HepG2 (cell line): ENCODE data around the gene GRB7. TPM values are rescaled to one million over a fixed set of nuclear protein-coding genes. Genes with fewer than 3 reads are reported as not detected.
A peak's percentile ranks its signal among the peaks of the same experiment; 100 is the strongest.

Experiments
- ARNT2 ChIP-seq: sonication (generic); formaldehyde crosslinking; IDR thresholded peaks from 2 replicates; pipeline ENCODE4 v1.8.0; 2022; ENCODE audit warnings: mild to moderate bottlenecking, low read depth, missing genetic modification reagents, moderate library complexity
- ATF1 ChIP-seq: IDR thresholded peaks from 2 replicates; pipeline ENCODE4 v1.6.1; 2016; ENCODE audit warnings: mild to moderate bottlenecking, control low read depth
- BCLAF1 ChIP-seq: fragments of 450-650 bp; IDR thresholded peaks from 2 replicates; pipeline ENCODE4 v1.6.1; 2017; ENCODE audit warnings: mild to moderate bottlenecking
- CEBPG ChIP-seq: IDR thresholded peaks from 2 replicates; pipeline ENCODE4 v1.6.1; 2016
- NR2C2 ChIP-seq: sonication (generic); formaldehyde crosslinking; IDR thresholded peaks from 2 replicates; pipeline ENCODE4 v1.4.0; 2020; ENCODE audit warnings: missing genetic modification reagents, mild to moderate bottlenecking, moderate library complexity, borderline replicate concordance
- SIN3B ChIP-seq: fragments of 150-350 bp; IDR thresholded peaks from 2 replicates; pipeline ENCODE4 v1.6.1; 2014; ENCODE audit warnings: low read length
- SYNCRIP ChIP-seq: fragments of 200-400 bp; formaldehyde crosslinking; IDR thresholded peaks from 2 replicates; pipeline ENCODE4 v1.6.1; 2018; ENCODE audit warnings: mild to moderate bottlenecking, low read depth, low read length; ENCODE audit not compliant: insufficient read depth
- TIGD3 ChIP-seq: sonication (generic); formaldehyde crosslinking; IDR thresholded peaks from 2 replicates; pipeline ENCODE4 v1.5.1; 2020; ENCODE audit warnings: mild to moderate bottlenecking, missing genetic modification reagents, borderline replicate concordance
- ZFP36L1 ChIP-seq: sonication (generic); formaldehyde crosslinking; IDR thresholded peaks from 2 replicates; pipeline ENCODE4 v1.8.0; 2022; ENCODE audit warnings: mild to moderate bottlenecking, missing genetic modification reagents, moderate library complexity
- ZNF136 ChIP-seq: sonication (generic); formaldehyde crosslinking; IDR thresholded peaks from 2 replicates; pipeline ENCODE4 v1.8.1; 2022; ENCODE audit warnings: low read depth, mild to moderate bottlenecking, moderate library complexity, missing genetic modification reagents
- ZNF503 ChIP-seq: sonication (generic); formaldehyde crosslinking; IDR thresholded peaks from 2 replicates; pipeline ENCODE4 v1.4.0; 2020; ENCODE audit warnings: missing genetic modification reagents
- ZNF550 ChIP-seq: sonication (generic); formaldehyde crosslinking; IDR thresholded peaks from 2 replicates; pipeline ENCODE4 v1.4.0; 2020; ENCODE audit warnings: mild to moderate bottlenecking, missing genetic modification reagents, borderline replicate concordance
- ZNF644 ChIP-seq: IDR thresholded peaks from 2 replicates; pipeline ENCODE4 v1.6.1; 2016; ENCODE audit warnings: low read depth
- ZZZ3 ChIP-seq: sonication (generic); formaldehyde crosslinking; IDR thresholded peaks from 2 replicates; pipeline ENCODE4 v1.4.0; 2020; ENCODE audit warnings: missing genetic modification reagents, mild to moderate bottlenecking, borderline replicate concordance
- polyA plus RNA-seq, 8 experiments: library from polyadenylated mRNA; depleted of rRNA in 3 of 8; stranded (reverse) in 7 of 8; unstranded in 1 of 8; fragments of >200 nt; fragmentation: Illumina TruSeq in 4 of 8; extraction: Trizol in 4 of 8; gene quantifications; 2 replicates each; pipeline versions ENCODE4 v1.2.1 to v1.2.3, GENCODE V29; 2011 to 2016; ENCODE audit warnings: low read depth in 4 of 8, missing spikeins in 1 of 8, mixed read lengths in 1 of 8; ENCODE audit not compliant: insufficient read depth in 1 of 8
- total RNA-seq, 5 experiments: library from RNA; depleted of rRNA; stranded (reverse); fragments of >200 nt; fragmentation: Illumina TruSeq; extraction: Trizol; gene quantifications; 2 replicates each; pipeline ENCODE4 v1.2.3, GENCODE V29; 2016; ENCODE audit warnings: low read depth in 1 of 5
- TF ChIP-seq, protein P1 (sequence below): sonication (generic); formaldehyde crosslinking; IDR thresholded peaks from 2 replicates; pipeline ENCODE4 v1.5.0; 2020; ENCODE audit warnings: missing genetic modification reagents
- TF ChIP-seq, protein P2 (sequence below): sonication (generic); formaldehyde crosslinking; IDR thresholded peaks from 2 replicates; pipeline ENCODE4 v1.4.0; 2020; ENCODE audit warnings: mild to moderate bottlenecking, missing genetic modification reagents
- TF ChIP-seq, protein P3 (sequence below): sonication (generic); formaldehyde crosslinking; IDR thresholded peaks from 2 replicates; pipeline ENCODE4 v1.4.0; 2020; ENCODE audit warnings: missing genetic modification reagents

Gene GRB7
- total and polyA plus RNA-seq, 2 of the 13 experiments (the other 11 are each of a cell fraction or from before 2014, with no cell fraction given) = 60.2 to 77.7 TPM

DNA sequence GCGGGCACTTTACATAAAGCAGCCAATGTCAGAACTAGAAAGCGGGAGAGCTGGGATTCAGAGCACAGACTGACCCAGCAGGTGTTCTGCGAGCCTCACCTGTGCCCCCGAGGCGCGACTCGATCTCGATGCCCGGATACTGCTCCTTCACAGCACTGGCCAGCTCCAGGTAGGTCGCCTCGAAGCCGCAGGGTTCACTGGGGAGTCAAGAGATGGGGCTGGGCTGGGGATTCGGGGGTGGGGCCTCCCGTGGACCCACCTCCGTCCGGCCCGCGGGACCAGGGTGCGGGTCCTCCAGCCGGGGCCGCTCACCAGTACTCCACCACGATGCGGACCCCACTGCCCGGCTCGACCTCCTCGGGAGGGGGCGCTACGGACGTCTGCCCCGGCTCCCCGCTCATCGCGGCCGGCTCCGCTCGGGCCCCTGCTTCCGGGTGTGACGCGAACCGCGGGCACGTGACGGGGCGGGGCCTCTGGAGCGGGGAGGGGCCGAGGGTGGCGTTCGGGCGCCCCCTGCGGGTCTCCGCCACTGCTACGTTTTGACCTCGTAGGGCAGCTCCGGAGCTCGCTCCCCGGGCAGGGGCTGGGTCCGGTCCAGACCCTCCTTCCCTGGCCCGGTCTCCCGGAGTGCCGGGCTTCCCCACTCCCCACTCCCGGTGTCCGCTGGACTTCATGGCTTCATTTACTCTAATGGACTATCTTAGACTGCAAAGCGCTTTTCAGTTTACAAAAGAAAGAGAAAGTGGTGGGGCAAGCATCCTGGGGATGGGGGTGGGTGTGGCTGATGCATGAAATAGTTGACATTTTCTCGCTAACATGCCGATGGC is 7.4 kb upstream of the GRB7 start, which contains the start of gene MIEN1 (continued):
- TF ChIP-seq NR2C2 (CRISPR knock-in tag) (peak; percentile 86), BCLAF1 (no peak), ARNT2 (CRISPR knock-in tag) (0 out of 2 replicates have a peak, but pooled peaks have one; percentile 39), ZNF550 (peak; percentile 60; the same call in 1 of the 2 replicates), ZFP36L1 (CRISPR knock-in tag) (no peak), SYNCRIP (no peak), ZZZ3 (no peak; the same call in 1 of the 2 replicates), ZNF644 (CRISPR knock-in tag) (no peak), CEBPG (CRISPR knock-in tag) (peak; percentile 36; the same call in 1 of the 2 replicates), ZNF503 (peak; percentile 79; the same call in 1 of the 2 replicates), TIGD3 (CRISPR knock-in tag) (no peak), ZNF136 (CRISPR knock-in tag) (peak; percentile 87; the same call in 1 of the 2 replicates), ATF1 (no peak), SIN3B (no peak)
- TF ChIP-seq, protein P1, sequence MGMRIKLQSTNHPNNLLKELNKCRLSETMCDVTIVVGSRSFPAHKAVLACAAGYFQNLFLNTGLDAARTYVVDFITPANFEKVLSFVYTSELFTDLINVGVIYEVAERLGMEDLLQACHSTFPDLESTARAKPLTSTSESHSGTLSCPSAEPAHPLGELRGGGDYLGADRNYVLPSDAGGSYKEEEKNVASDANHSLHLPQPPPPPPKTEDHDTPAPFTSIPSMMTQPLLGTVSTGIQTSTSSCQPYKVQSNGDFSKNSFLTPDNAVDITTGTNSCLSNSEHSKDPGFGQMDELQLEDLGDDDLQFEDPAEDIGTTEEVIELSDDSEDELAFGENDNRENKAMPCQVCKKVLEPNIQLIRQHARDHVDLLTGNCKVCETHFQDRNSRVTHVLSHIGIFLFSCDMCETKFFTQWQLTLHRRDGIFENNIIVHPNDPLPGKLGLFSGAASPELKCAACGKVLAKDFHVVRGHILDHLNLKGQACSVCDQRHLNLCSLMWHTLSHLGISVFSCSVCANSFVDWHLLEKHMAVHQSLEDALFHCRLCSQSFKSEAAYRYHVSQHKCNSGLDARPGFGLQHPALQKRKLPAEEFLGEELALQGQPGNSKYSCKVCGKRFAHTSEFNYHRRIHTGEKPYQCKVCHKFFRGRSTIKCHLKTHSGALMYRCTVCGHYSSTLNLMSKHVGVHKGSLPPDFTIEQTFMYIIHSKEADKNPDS (CRISPR knock-in tag) = peak; percentile 95
- TF ChIP-seq, protein P2, sequence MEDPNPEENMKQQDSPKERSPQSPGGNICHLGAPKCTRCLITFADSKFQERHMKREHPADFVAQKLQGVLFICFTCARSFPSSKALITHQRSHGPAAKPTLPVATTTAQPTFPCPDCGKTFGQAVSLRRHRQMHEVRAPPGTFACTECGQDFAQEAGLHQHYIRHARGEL = no peak
- TF ChIP-seq, protein P3, sequence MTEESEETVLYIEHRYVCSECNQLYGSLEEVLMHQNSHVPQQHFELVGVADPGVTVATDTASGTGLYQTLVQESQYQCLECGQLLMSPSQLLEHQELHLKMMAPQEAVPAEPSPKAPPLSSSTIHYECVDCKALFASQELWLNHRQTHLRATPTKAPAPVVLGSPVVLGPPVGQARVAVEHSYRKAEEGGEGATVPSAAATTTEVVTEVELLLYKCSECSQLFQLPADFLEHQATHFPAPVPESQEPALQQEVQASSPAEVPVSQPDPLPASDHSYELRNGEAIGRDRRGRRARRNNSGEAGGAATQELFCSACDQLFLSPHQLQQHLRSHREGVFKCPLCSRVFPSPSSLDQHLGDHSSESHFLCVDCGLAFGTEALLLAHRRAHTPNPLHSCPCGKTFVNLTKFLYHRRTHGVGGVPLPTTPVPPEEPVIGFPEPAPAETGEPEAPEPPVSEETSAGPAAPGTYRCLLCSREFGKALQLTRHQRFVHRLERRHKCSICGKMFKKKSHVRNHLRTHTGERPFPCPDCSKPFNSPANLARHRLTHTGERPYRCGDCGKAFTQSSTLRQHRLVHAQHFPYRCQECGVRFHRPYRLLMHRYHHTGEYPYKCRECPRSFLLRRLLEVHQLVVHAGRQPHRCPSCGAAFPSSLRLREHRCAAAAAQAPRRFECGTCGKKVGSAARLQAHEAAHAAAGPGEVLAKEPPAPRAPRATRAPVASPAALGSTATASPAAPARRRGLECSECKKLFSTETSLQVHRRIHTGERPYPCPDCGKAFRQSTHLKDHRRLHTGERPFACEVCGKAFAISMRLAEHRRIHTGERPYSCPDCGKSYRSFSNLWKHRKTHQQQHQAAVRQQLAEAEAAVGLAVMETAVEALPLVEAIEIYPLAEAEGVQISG (CRISPR knock-in tag) = peak; percentile 97
